Measurements from ENCODE around the gene PDE11A.
"Not testable (repeated sequence)": the region's sequence is repeated elsewhere in the genome, so short reads cannot be mapped to it uniquely, and the experiment has no call there.

PDE11A gene

GRCh38 chr2:178074123-178075005, 1.8 kb upstream of the PDE11A start:
- no peak for DNase-seq

GRCh38 chr2:178072000-178072382, 586 bp downstream of the PDE11A start:
- DNase-seq = no peak

- DNase-seq = no peak
These were observed 1.8 kb downstream of the PDE11A start for GRCh38 chr2:178070824-178071223.

- DNase-seq = no peak
These were observed 3.0 kb downstream of the PDE11A start for GRCh38 chr2:178069551-178069950.

- no peak for DNase-seq
These were observed 3.6 kb downstream of the PDE11A start for GRCh38 chr2:178068823-178069454.

- no peak for DNase-seq
These were observed 5.5 kb downstream of the PDE11A start for GRCh38 chr2:178066890-178067669.

- DNase-seq = no peak
These were observed 6.3 kb downstream of the PDE11A start for GRCh38 chr2:178066324-178066723.

GRCh38 chr2:178059681-178060080, 12.9 kb downstream of the PDE11A start:
- no peak for DNase-seq

- DNase-seq = no peak
These were observed 13.5 kb downstream of the PDE11A start for GRCh38 chr2:178059111-178059510.

GRCh38 chr2:178057179-178057680, 15.3 kb downstream of the PDE11A start:
- DNase-seq = no peak

- no peak for DNase-seq
These were observed 16.2 kb downstream of the PDE11A start for GRCh38 chr2:178056345-178056744.

GRCh38 chr2:178051257-178051656, 21.3 kb downstream of the PDE11A start:
- not testable (repeated sequence) for DNase-seq

GRCh38 chr2:178047391-178047790, 25.2 kb downstream of the PDE11A start:
- DNase-seq = no peak

GRCh38 chr2:178044836-178045235, 27.7 kb downstream of the PDE11A start:
- no peak for DNase-seq

GRCh38 chr2:178043266-178043665, 29.3 kb downstream of the PDE11A start:
- DNase-seq = no peak

- DNase-seq = not testable (repeated sequence)
These were observed 39.0 kb downstream of the PDE11A start for GRCh38 chr2:178033583-178033982.

GRCh38 chr2:178029342-178029741, 43.2 kb downstream of the PDE11A start:
- no peak for DNase-seq

- no peak for DNase-seq
These were observed 46.9 kb downstream of the PDE11A start for GRCh38 chr2:178025551-178026185.

- DNase-seq = no peak
These were observed 54.4 kb downstream of the PDE11A start for GRCh38 chr2:178018141-178018540.

GRCh38 chr2:178016612-178017011, 56.0 kb downstream of the PDE11A start:
- DNase-seq = no peak

GRCh38 chr2:178012639-178013038, 59.9 kb downstream of the PDE11A start:
- DNase-seq = no peak

GRCh38 chr2:178009813-178010212, 62.8 kb downstream of the PDE11A start:
- DNase-seq = no peak
